CD8-positive, alpha-beta memory T cell (primary cell): ENCODE data around the gene PPP1R12A. TPM values are rescaled to one million over a fixed set of nuclear protein-coding genes. Genes with fewer than 3 reads are reported as not detected.

Experiments used
- CTCF ChIA-PET: fragments of 350-600 bp; sonication (Branson Sonifier 250); formaldehyde crosslinking; loops from one replicate; lab custom pipeline; 2021; ENCODE audit warnings: antibody characterized with exemption; lab: Charles Lee
- POLR2A ChIA-PET: fragments of 350-600 bp; sonication (Branson Sonifier 250); formaldehyde crosslinking; loops from one replicate; lab custom pipeline; 2021; ENCODE audit warnings: antibody characterized with exemption; lab: Charles Lee
- DNase-seq, 5 donors: peaks; one replicate each; pipeline versions ENCODE4 v3.0.0 to v3.0.0-alpha.2; 2020 to 2022; ENCODE audit warnings: mixed read lengths in 1 of 5
- H3K27ac ChIP-seq: one replicate; pipeline ENCODE4 v1.7.0; 2013; ENCODE audit warnings: low read depth, mild to moderate bottlenecking, low read length, moderate library complexity
- H3K27me3 ChIP-seq: 2 replicates; pipeline ENCODE4 v1.7.0; 2013; ENCODE audit warnings: low read length, mild to moderate bottlenecking; ENCODE audit not compliant: insufficient read depth, poor library complexity, severe bottlenecking
- H3K36me3 ChIP-seq: 2 replicates; pipeline ENCODE4 v1.7.0; 2013; ENCODE audit warnings: mild to moderate bottlenecking, low read length, moderate library complexity; ENCODE audit not compliant: insufficient read depth
- H3K4me1 ChIP-seq: 2 replicates; pipeline ENCODE4 v1.7.0; 2013; ENCODE audit warnings: mild to moderate bottlenecking, low read length, moderate library complexity; ENCODE audit not compliant: insufficient read depth
- H3K4me3 ChIP-seq: 2 replicates; pipeline ENCODE4 v1.7.0; 2013; ENCODE audit warnings: mild to moderate bottlenecking, low read length
- H3K9me3 ChIP-seq: 2 replicates; pipeline ENCODE4 v1.7.0; 2013; ENCODE audit warnings: mild to moderate bottlenecking, low read length
- H3K27ac Mint-ChIP-seq, 8 donors: one replicate each; pipeline ENCODE4 v1.8.0; 2020 to 2021; ENCODE audit warnings: mixed read lengths in 8 of 8, mild to moderate bottlenecking in 6 of 8, inconsistent platforms in 3 of 8, moderate library complexity in 3 of 8
- H3K27me3 Mint-ChIP-seq, 2 donors: one replicate each; pipeline ENCODE4 v1.8.0; 2020 to 2021; ENCODE audit warnings: mixed read lengths in 2 of 2, mild to moderate bottlenecking in 1 of 2, moderate library complexity in 1 of 2
- H3K36me3 Mint-ChIP-seq, 3 donors: one replicate each; pipeline ENCODE4 v1.8.0; 2020 to 2021; ENCODE audit warnings: mixed read lengths in 3 of 3, inconsistent platforms in 1 of 3, mild to moderate bottlenecking in 1 of 3
- H3K4me1 Mint-ChIP-seq, 3 donors: one replicate each; pipeline ENCODE4 v1.8.0; 2020 to 2021; ENCODE audit warnings: mixed read lengths in 3 of 3, inconsistent platforms in 1 of 3, mild to moderate bottlenecking in 1 of 3
- H3K4me3 Mint-ChIP-seq, 7 donors: one replicate each; pipeline ENCODE4 v1.8.0; 2020 to 2021; ENCODE audit warnings: mixed read lengths in 7 of 7, mild to moderate bottlenecking in 6 of 7, moderate library complexity in 4 of 7, inconsistent platforms in 2 of 7
- H3K9me3 Mint-ChIP-seq, 5 donors: one replicate each; pipeline ENCODE4 v1.8.0; 2020 to 2022; ENCODE audit warnings: mixed read lengths in 5 of 5, mild to moderate bottlenecking in 3 of 5, moderate library complexity in 2 of 5, inconsistent platforms in 1 of 5
- polyA plus RNA-seq: library from polyadenylated mRNA; unstranded; fragments of 300-500 nt; fragmentation: Illumina TruSeq; gene quantifications from one replicate; pipeline ENCODE4 v1.2.3, GENCODE V29; 2021
- total RNA-seq, 2 experiments: library from RNA; stranded (reverse); gene quantifications; one replicate each; pipeline ENCODE4 v1.2.3, GENCODE V29; 2021

The PPP1R12A gene
- total and polyA plus RNA-seq, 3 experiments from 2014 or later = 72.1 to 140 (median 80.4) TPM

DNA sequence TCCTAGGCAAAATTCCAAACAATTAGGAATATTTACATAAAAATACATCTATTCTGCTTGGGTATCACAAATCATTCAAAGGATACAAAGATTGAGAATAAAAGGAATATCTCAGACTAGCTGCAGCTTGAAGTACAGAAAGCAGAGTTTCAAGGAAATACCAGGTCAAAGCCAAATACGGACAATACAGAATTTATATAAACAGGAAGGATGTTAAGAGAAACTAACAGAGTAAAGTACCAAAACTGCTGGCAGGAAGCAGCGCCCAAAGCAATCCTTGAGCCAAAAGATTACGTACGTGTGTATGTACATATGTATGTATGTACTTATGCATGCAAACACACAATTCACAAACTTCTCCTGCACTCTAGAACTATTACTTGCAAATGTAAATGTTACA lies 86.6 kb downstream of the PPP1R12A start:
- Histone ChIP-seq H3K9me3 (peaks cover 8% of the 10 kb centered on the region), H3K4me3 (no peak overlapping the region), H3K27ac (no peak overlapping the region), H3K4me1 (peaks cover 22% of the 10 kb centered on the region), H3K36me3 (peaks cover 14% of the 10 kb centered on the region), H3K27me3 (no peaks in the 10 kb centered on the region)
- CTCF ChIA-PET = no interaction called here
- peaks cover 7 to 21% (median 12%) of the 10 kb centered on the region in 5 donors for H3K9me3 Mint-ChIP-seq
- H3K36me3 Mint-ChIP-seq = peaks cover 17 to 33% (median 31%) of the 10 kb centered on the region in 3 donors
- H3K4me3 Mint-ChIP-seq = peak overlapping the region in 6 of 7 donors; percentile 5 to 66 (median 28)
- POLR2A ChIA-PET = no interaction called here
- peak in 1 of 5 donors; percentile 10 for DNase-seq
- H3K27me3 Mint-ChIP-seq = no peaks in the 10 kb centered on the region
- peak overlapping the region in 6 of 8 donors; percentile 6 to 87 (median 70) for H3K27ac Mint-ChIP-seq
- H3K4me1 Mint-ChIP-seq = peaks cover 53 to 72% (median 71%) of the 10 kb centered on the region in 3 donors

DNA sequence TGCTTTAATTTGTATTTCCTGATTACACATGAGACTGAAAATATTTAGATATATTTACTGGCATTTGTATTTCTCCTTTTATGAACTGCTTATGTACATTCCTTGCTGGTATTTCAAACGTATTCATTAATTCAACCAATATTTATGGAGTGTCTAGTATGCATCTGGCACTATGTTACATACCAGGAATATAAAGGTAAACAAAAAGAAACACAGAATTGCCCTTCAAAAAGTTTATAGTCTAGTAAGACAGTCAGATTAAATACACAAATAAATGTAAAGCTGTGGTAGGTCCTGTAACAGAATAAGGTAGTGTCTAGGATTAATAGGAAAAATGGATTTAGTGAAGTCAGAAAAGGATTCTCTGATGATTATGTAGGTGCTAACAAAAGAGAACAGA lies 87.5 kb downstream of the PPP1R12A start:
- H3K4me1 Mint-ChIP-seq = peaks cover 59 to 78% (median 76%) of the 10 kb centered on the region in 3 donors
- no peak overlapping the region for H3K27ac ChIP-seq
- POLR2A ChIA-PET = no interaction called here
- DNase-seq = no peak
- H3K36me3 Mint-ChIP-seq = peaks cover 20 to 33% (median 26%) of the 10 kb centered on the region in 3 donors
- peaks cover 3% of the 10 kb centered on the region for H3K9me3 ChIP-seq
- H3K4me3 Mint-ChIP-seq = no peak overlapping the region
- H3K27ac Mint-ChIP-seq = peak overlapping the region in 6 of 8 donors; percentile 4 to 68 (median 26)
- peaks cover 14% of the 10 kb centered on the region for H3K36me3 ChIP-seq
- no peak overlapping the region for H3K4me3 ChIP-seq
- peaks cover 5 to 13% (median 10%) of the 10 kb centered on the region in 5 donors for H3K9me3 Mint-ChIP-seq
- H3K27me3 Mint-ChIP-seq = no peaks in the 10 kb centered on the region
- peaks cover 22% of the 10 kb centered on the region for H3K4me1 ChIP-seq
- CTCF ChIA-PET = no interaction called here
- no peaks in the 10 kb centered on the region for H3K27me3 ChIP-seq

DNA sequence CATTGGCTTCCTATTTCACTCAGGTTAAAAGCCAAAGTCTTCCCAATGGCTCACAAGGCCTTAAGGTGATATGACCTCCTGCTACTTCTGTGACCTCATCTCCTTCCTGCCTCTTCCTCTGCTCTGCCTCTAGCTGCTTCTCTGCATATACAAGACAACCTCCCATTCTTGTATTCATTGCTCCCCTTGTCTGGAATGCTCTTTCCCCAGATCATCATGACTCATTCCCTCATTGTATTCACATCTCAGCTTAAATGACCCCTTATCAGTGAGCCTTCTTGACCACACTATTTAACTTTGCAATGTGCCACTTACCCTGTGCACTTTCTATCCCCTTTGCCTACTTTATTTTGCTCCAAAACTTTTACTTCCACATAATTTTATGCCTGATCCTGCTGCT lies 90.2 kb downstream of the PPP1R12A start:
- Histone ChIP-seq H3K4me1 (peaks cover 27% of the 10 kb centered on the region), H3K9me3 (no peaks in the 10 kb centered on the region), H3K27ac (no peak overlapping the region), H3K4me3 (no peak overlapping the region), H3K27me3 (no peaks in the 10 kb centered on the region), H3K36me3 (peaks cover 19% of the 10 kb centered on the region)
- Mint-ChIP-seq H3K27ac (peak overlapping the region in 5 of 8 donors; percentile 9 to 42 (median 19)), H3K36me3 (peaks cover 35 to 49% (median 35%) of the 10 kb centered on the region in 3 donors), H3K4me3 (peak overlapping the region in 1 of 7 donors; percentile 6), H3K9me3 (peaks cover 0 to 2% (median under 1%) of the 10 kb centered on the region in 5 donors), H3K4me1 (peaks cover 63 to 82% (median 81%) of the 10 kb centered on the region in 3 donors), H3K27me3 (no peaks in the 10 kb centered on the region)
- ChIA-PET CTCF (no interaction called here), POLR2A (no interaction called here)
- DNase-seq = no peak

GRCh38 chr12:79843978-79844377 lies 90.9 kb downstream of the PPP1R12A start:
- ChIA-PET POLR2A (no interaction called here), CTCF (no interaction called here)
- Mint-ChIP-seq H3K27me3 (no peaks in the 10 kb centered on the region), H3K9me3 (peaks cover 0 to 7% (median 5%) of the 10 kb centered on the region in 5 donors), H3K4me1 (peaks cover 56 to 82% (median 81%) of the 10 kb centered on the region in 3 donors), H3K27ac (peak overlapping the region in 1 of 8 donors; percentile 42), H3K4me3 (no peak overlapping the region), H3K36me3 (peaks cover 41 to 56% (median 42%) of the 10 kb centered on the region in 3 donors)
- Histone ChIP-seq H3K4me3 (no peak overlapping the region), H3K4me1 (peaks cover 26% of the 10 kb centered on the region), H3K36me3 (peaks cover 26% of the 10 kb centered on the region), H3K27me3 (no peaks in the 10 kb centered on the region), H3K9me3 (no peaks in the 10 kb centered on the region), H3K27ac (no peak overlapping the region)
- DNase-seq = no peak

- Mint-ChIP-seq H3K36me3 (peaks cover 45 to 68% (median 48%) of the 10 kb centered on the region in 3 donors), H3K4me1 (peaks cover 52 to 77% (median 76%) of the 10 kb centered on the region in 3 donors), H3K9me3 (peaks cover 0 to 11% (median 7%) of the 10 kb centered on the region in 5 donors), H3K4me3 (peak overlapping the region in 1 of 7 donors; percentile 2), H3K27ac (peak overlapping the region in 7 of 8 donors; percentile 17 to 70 (median 62)), H3K27me3 (no peaks in the 10 kb centered on the region)
- H3K9me3 ChIP-seq = no peaks in the 10 kb centered on the region
- no peak overlapping the region for H3K4me3 ChIP-seq
- H3K4me1 ChIP-seq = peaks cover 17% of the 10 kb centered on the region
- H3K27ac ChIP-seq = no peak overlapping the region
- H3K27me3 ChIP-seq = no peaks in the 10 kb centered on the region
- peaks cover 28% of the 10 kb centered on the region for H3K36me3 ChIP-seq
- CTCF ChIA-PET = no interaction called here
- DNase-seq = no peak
- POLR2A ChIA-PET = no interaction called here
These were observed 92.3 kb downstream of the PPP1R12A start for GRCh38 chr12:79842630-79843029.

DNA sequence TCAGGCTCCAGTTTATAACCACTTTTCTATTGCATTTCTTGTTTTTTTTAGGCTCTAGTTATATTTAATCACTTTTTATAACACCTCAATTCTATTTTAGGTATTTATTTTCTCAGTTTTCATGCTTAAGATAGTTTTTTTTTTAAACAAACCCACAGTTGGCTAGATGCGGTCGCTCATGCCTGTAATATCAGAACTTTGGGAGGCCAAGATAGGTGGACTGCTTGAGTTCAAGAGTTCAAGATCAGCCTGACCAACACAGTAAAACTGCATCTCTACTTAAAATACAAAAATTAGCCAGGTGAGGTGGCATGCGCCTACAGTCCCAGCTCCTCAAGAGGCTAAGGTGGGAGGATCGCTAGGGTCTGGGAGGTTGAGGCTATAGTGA lies 93.0 kb downstream of the PPP1R12A start:
- H3K27ac ChIP-seq = no peak overlapping the region

DNA sequence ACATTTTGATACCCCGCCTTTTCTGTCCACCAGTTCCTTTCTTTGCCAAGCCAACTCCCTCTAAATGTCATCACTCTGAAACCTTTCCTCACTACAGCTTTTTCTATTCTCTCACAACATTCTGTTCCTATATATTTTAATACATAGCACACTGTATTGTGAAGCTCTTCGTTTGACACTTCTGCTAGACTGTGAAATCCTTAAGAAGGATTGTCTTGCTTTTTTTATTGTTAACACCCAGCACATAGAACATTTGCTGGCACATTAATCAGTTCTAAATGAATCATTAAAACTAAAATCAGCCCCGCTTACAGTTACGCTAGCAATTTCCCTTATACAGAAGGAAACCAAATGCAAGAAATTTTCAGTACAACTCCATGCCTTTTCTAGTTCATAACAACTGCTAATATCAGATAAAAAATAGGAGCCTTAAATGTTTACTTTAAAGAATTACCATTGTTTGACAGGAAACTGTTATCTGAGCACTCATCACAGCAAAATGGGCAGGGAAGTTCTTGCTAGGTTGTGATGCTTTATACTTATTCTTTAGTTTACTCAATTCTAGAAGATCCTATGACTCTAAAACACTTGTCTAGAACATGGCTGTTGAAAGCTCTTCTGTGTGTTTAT lies 93.5 kb downstream of the PPP1R12A start:
- peaks cover 17% of the 10 kb centered on the region for H3K4me1 ChIP-seq
- H3K9me3 Mint-ChIP-seq = peaks cover 0 to 11% (median 7%) of the 10 kb centered on the region in 5 donors
- peaks cover 28% of the 10 kb centered on the region for H3K36me3 ChIP-seq
- DNase-seq = no peak
- H3K9me3 ChIP-seq = no peaks in the 10 kb centered on the region
- H3K4me1 Mint-ChIP-seq = peaks cover 45 to 70% (median 65%) of the 10 kb centered on the region in 3 donors
- H3K27me3 ChIP-seq = no peaks in the 10 kb centered on the region
- peak overlapping the region in 5 of 8 donors; percentile 1 to 58 (median 19) for H3K27ac Mint-ChIP-seq
- H3K4me3 ChIP-seq = no peak overlapping the region
- H3K4me3 Mint-ChIP-seq = no peak overlapping the region
- POLR2A ChIA-PET = no interaction called here
- no peak overlapping the region for H3K27ac ChIP-seq
- CTCF ChIA-PET = no interaction called here
- peaks cover 44 to 65% (median 49%) of the 10 kb centered on the region in 3 donors for H3K36me3 Mint-ChIP-seq
- no peaks in the 10 kb centered on the region for H3K27me3 Mint-ChIP-seq

More for the DNA sequence above, 93.0 kb downstream of the PPP1R12A start:
- H3K36me3 ChIP-seq = peaks cover 28% of the 10 kb centered on the region
- ChIA-PET CTCF (no interaction called here), POLR2A (no interaction called here)
- H3K4me3 Mint-ChIP-seq = no peak overlapping the region
- H3K4me1 ChIP-seq = peaks cover 17% of the 10 kb centered on the region
- H3K9me3 ChIP-seq = no peaks in the 10 kb centered on the region
- H3K27ac Mint-ChIP-seq = peak overlapping the region in 6 of 8 donors; percentile 19 to 70 (median 47)
- peaks cover 44 to 67% (median 49%) of the 10 kb centered on the region in 3 donors for H3K36me3 Mint-ChIP-seq
- peaks cover 47 to 72% (median 69%) of the 10 kb centered on the region in 3 donors for H3K4me1 Mint-ChIP-seq
- DNase-seq = no peak
- peaks cover 0 to 11% (median 7%) of the 10 kb centered on the region in 5 donors for H3K9me3 Mint-ChIP-seq
- no peaks in the 10 kb centered on the region for H3K27me3 Mint-ChIP-seq
- H3K4me3 ChIP-seq = no peak overlapping the region
- no peaks in the 10 kb centered on the region for H3K27me3 ChIP-seq

DNA sequence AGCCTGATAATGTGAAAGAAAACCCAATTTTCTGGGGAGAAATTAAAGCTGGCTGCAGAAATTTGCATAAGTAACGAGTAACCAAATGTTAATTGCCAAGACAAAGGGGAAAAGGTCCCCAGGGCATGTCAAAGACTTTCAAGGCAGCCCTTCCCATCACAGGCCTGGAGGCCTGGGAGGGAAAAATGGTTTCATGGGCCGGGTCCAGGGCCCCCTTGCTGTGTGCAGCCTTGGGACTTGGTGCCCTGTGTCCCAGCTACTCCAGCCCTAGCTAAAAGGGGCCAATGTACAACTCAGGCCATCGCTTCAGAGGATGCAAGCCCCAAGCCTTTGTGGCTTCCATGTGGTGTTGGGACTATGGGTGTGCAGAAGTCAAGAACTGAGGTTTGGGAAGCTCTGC lies 96.5 kb downstream of the PPP1R12A start:
- Mint-ChIP-seq H3K4me1 (peaks cover 53 to 78% (median 71%) of the 10 kb centered on the region in 3 donors), H3K4me3 (no peak overlapping the region), H3K9me3 (peaks cover 0 to 11% (median 7%) of the 10 kb centered on the region in 5 donors), H3K27me3 (no peaks in the 10 kb centered on the region), H3K36me3 (peaks cover 35 to 67% (median 37%) of the 10 kb centered on the region in 3 donors), H3K27ac (peak overlapping the region in 3 of 8 donors; percentile 43 to 52 (median 44))
- Histone ChIP-seq H3K9me3 (no peaks in the 10 kb centered on the region), H3K27ac (no peak overlapping the region), H3K4me3 (no peak overlapping the region), H3K36me3 (peaks cover 14% of the 10 kb centered on the region), H3K4me1 (peaks cover 15% of the 10 kb centered on the region), H3K27me3 (no peaks in the 10 kb centered on the region)
- ChIA-PET CTCF (no interaction called here), POLR2A (no interaction called here)
- no peak for DNase-seq
